RWPE2 (cell line): ENCODE measurements around the gene FEV.

Source experiments
- ATAC-seq: fragments of 200-7000 bp; cut with Tn5 transposase; 3 replicates; pipeline ENCODE4 v1.9.1; 2021; ENCODE audit warnings: low read depth
- DNase-seq: peaks from one replicate; pipeline ENCODE4 v3.0.0-alpha.2; 2020; ENCODE audit warnings: low spot score
- H3K27ac ChIP-seq: fragments of 450-650 bp; 2 replicates; pipeline ENCODE4 v1.5.1; 2017; ENCODE audit warnings: mild to moderate bottlenecking; ENCODE audit not compliant: poor library complexity, severe bottlenecking
- H3K27me3 ChIP-seq: fragments of 250-450 bp; sonication (Bioruptor Pico); 2 replicates; pipeline ENCODE4 v1.5.1; 2021; ENCODE audit warnings: mild to moderate bottlenecking, moderate library complexity; ENCODE audit not compliant: insufficient read depth, poor library complexity, severe bottlenecking
- H3K36me3 ChIP-seq: fragments of 250-450 bp; sonication (Bioruptor Pico); 2 replicates; pipeline ENCODE4 v1.5.1; 2020; ENCODE audit warnings: low read depth, mild to moderate bottlenecking, moderate library complexity
- H3K4me1 ChIP-seq: fragments of 250-450 bp; sonication (Bioruptor Pico); 2 replicates; pipeline ENCODE4 v1.5.1; 2021; ENCODE audit warnings: mild to moderate bottlenecking, moderate library complexity; ENCODE audit not compliant: insufficient read depth, poor library complexity, severe bottlenecking
- H3K4me3 ChIP-seq: fragments of 250-450 bp; sonication (Bioruptor Pico); 2 replicates; pipeline ENCODE4 v1.5.1; 2021; ENCODE audit warnings: mild to moderate bottlenecking, moderate library complexity; ENCODE audit not compliant: severe bottlenecking
- H3K9me3 ChIP-seq: fragments of 250-450 bp; sonication (Bioruptor Pico); 2 replicates; pipeline ENCODE4 v1.5.1; 2021; ENCODE audit warnings: mild to moderate bottlenecking, moderate library complexity; ENCODE audit not compliant: severe bottlenecking
- CTCF ChIP-seq: fragments of 450-650 bp; IDR thresholded peaks from one replicate; pipeline ENCODE4 v1.5.1; 2017; ENCODE audit warnings: mild to moderate bottlenecking, moderate library complexity; ENCODE audit not compliant: poor library complexity, severe bottlenecking

FEV gene

GRCh38 chr2:219018286-219018685, 33.3 kb upstream of the FEV start:
- Histone ChIP-seq H3K4me3 (no peak overlapping the region), H3K4me1 (no peaks in the 10 kb centered on the region), H3K9me3 (no peaks in the 10 kb centered on the region), H3K36me3 (no peaks in the 10 kb centered on the region), H3K27me3 (no peaks in the 10 kb centered on the region), H3K27ac (no peak overlapping the region)
- ATAC-seq: no peak
- peak; percentile 15 for DNase-seq
- no peak for TF ChIP-seq CTCF

DNA sequence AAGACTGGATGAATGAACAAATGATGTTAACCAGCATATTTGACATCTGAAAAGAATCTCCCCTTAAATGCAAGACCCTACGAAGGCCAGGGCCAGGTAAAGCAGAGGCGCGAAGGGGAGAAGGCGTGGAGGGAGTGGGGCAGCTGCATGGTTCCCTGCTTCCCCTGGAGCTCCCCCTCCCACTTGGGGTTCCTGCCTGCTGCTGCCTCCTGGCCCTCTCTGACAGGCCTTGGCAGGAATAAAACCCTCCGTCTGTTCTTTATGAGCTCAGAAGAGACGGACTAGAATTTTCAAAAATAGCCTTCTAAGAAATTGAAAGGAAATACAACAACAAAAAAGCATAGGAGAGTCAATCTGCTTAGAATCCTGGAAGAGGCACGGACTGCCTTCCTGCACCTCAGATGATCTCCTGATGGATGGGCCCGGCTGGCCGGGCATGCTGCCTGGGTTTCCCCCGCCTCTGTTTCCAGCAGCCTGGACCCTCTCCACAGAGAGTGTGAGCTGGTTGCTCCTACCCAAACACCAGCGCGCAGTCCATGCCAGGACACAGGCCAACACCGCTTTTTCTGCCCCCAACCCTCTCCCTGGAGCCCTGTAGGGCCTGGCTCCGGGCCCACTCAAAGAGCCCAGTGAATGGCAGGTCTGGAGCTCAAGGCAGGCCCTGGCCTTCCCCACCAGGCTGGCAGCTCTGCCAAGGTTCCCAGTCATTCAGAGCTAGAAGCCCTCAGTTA, 32.4 kb upstream of the FEV start:
- Histone ChIP-seq H3K4me3 (no peak overlapping the region), H3K27ac (no peak overlapping the region), H3K9me3 (no peaks in the 10 kb centered on the region), H3K27me3 (no peaks in the 10 kb centered on the region), H3K36me3 (no peaks in the 10 kb centered on the region), H3K4me1 (no peaks in the 10 kb centered on the region)
- no peak for TF ChIP-seq CTCF
- DNase-seq: peak; percentile 36
- ATAC-seq: no peak

DNA sequence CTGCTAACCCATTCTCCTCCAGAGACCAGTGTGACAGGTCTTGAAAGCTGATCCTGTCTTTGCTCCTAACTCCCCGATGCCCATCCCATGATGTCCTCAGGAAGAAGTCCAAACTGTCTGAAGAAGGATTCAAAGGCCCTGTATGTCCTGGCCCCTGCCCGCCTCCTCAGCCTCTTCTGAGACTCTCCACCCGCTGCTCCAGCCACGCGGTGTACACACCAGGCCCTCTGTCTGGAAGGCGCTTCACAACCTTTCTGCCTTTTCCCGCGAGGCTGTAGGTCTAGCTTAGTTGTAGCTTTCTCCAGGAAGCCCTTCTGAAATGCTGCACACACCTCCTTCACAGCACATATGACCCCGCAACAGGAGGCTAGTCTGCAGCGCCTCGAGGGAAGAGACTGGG, 31.7 kb upstream of the FEV start:
- H3K36me3 ChIP-seq: no peaks in the 10 kb centered on the region
- H3K27me3 ChIP-seq: no peaks in the 10 kb centered on the region
- no peaks in the 10 kb centered on the region for H3K9me3 ChIP-seq
- H3K4me1 ChIP-seq: no peaks in the 10 kb centered on the region
- DNase-seq: peak; percentile 15
- no peak overlapping the region for H3K4me3 ChIP-seq
- ATAC-seq: no peak
- H3K27ac ChIP-seq: no peak overlapping the region
- TF ChIP-seq CTCF: no peak

DNA sequence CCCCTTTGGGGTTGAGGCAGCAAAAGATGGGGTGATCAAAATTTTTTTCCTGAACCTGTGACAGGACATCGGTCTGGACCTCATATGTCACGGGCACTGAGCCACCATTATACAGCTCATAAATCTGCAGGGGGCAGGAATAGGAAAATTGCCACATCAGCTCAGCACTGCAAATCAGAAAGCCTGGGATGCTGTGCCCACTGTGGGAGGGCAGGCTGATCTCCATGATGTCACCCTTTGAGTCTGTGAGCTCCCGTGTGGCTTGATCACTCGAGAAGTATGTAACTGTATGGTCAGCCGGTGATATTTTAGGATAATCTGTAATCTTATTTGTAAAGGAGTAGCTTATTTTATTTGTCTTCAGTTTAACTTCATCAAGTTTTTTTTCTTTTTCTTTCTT, 25.9 kb upstream of the FEV start:
- no peak for TF ChIP-seq CTCF
- ATAC-seq: no peak
- no peak overlapping the region for H3K27ac ChIP-seq
- no peak for DNase-seq
- no peaks in the 10 kb centered on the region for H3K9me3 ChIP-seq
- H3K27me3 ChIP-seq: no peaks in the 10 kb centered on the region
- no peak overlapping the region for H3K4me3 ChIP-seq
- no peaks in the 10 kb centered on the region for H3K36me3 ChIP-seq
- no peaks in the 10 kb centered on the region for H3K4me1 ChIP-seq

DNA sequence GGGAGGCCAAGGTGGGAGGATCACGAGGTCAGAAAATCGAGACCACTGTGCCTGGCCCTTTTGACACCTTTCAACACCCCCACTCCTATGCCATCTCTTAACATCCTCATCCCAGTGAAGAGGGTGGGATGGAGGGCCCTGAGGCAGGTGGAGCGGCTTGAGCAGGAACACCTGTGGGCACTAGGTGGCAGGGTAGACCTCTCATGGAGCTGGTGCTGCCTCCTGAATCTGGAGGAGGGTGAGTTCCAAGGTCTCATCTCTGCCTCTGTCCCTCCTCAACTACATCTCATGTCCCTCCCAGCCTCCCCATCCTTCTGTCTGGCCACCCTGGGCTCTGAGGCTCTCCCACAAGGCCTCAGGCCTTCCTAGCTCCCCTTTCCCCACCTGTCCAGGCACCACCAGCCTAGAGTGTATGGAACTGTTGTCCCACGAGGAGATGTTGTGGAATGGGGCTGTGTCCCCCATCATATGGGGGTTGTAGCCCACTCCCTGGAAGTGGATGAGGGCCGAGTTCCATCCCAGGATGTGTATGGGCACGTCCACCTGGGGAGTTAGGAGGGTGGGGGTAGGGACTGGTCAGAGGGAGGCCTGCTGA, 25.3 kb upstream of the FEV start:
- H3K27ac ChIP-seq: no peak overlapping the region
- no peaks in the 10 kb centered on the region for H3K4me1 ChIP-seq
- H3K36me3 ChIP-seq: no peaks in the 10 kb centered on the region
- H3K4me3 ChIP-seq: no peak overlapping the region
- H3K27me3 ChIP-seq: no peaks in the 10 kb centered on the region
- ATAC-seq: peak; percentile 83
- peak; percentile 49 for TF ChIP-seq CTCF
- no peaks in the 10 kb centered on the region for H3K9me3 ChIP-seq
- no peak for DNase-seq
